GM23248 (cell line): Measurements from ENCODE around the gene PTPN6.

Source experiments
- EZH2 ChIP-seq: fragments of 200-600 bp; sonication (generic); IDR thresholded peaks from 2 replicates; pipeline ENCODE4 v1.6.1; 2018; ENCODE audit warnings: antibody characterized with exemption, mild to moderate bottlenecking; ENCODE audit not compliant: insufficient read depth, poor library complexity, severe bottlenecking
- EZH2phosphoT487 ChIP-seq: fragments of 200-600 bp; sonication (generic); IDR thresholded peaks from 2 replicates; pipeline ENCODE4 v1.6.1; 2018; ENCODE audit warnings: antibody characterized with exemption, moderate library complexity, mild to moderate bottlenecking, low read depth; ENCODE audit not compliant: insufficient read depth

DNA sequence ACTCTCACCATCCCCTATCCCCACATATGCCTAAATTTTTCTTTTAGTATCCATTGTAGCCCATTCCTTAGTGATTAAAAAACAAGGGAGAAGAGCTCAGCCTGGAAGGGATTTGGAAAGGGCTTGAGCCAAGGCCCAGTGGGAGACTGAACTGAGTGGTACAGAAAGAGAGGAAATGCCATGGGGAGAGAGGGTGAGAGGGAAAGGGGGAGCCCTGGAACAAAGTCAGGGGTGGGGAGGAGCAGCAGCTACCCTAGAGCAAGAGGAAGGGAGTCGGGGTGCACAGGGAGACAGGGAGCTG is 26.0 kb upstream of the PTPN6 start:
- TF ChIP-seq EZH2phosphoT487 (no peak), EZH2 (no peak)
